Muscle layer of duodenum (tissue), 2 donors: ENCODE data around the gene VEPH1.
A peak's percentile ranks its signal among the peaks of the same experiment; 100 is the strongest.

Source experiments
- H3K27ac ChIP-seq: one replicate; pipeline ENCODE4 v1.7.0; 2013; ENCODE audit warnings: mild to moderate bottlenecking, low read length
- H3K27me3 ChIP-seq: one replicate; pipeline ENCODE4 v1.7.0; 2013; ENCODE audit warnings: low read depth, mild to moderate bottlenecking, control low read depth, low read length
- H3K36me3 ChIP-seq, 2 donors: one replicate each; pipeline ENCODE4 v1.7.0; 2013; ENCODE audit warnings: low read length in 2 of 2, control low read depth in 1 of 2, mild to moderate bottlenecking in 1 of 2; ENCODE audit not compliant: insufficient read depth in 2 of 2, control insufficient read depth in 1 of 2
- H3K4me1 ChIP-seq, 2 donors: one replicate each; pipeline ENCODE4 v1.7.0; 2013; ENCODE audit warnings: low read length in 2 of 2, mild to moderate bottlenecking in 2 of 2, control low read depth in 1 of 2, moderate library complexity in 1 of 2; ENCODE audit not compliant: insufficient read depth in 2 of 2, control insufficient read depth in 1 of 2
- H3K4me3 ChIP-seq, 2 donors: one replicate each; pipeline ENCODE4 v1.7.0; 2013; ENCODE audit warnings: low read length in 2 of 2, low read depth in 1 of 2, mild to moderate bottlenecking in 1 of 2
- H3K9me3 ChIP-seq, 2 donors: one replicate each; pipeline ENCODE4 v1.7.0; 2013; ENCODE audit warnings: low read length in 2 of 2, control low read depth in 1 of 2, mild to moderate bottlenecking in 1 of 2; ENCODE audit not compliant: control insufficient read depth in 1 of 2
- donor health status: healthy.

Gene VEPH1

GRCh38 chr3:157520485-157521150 lies 17.4 kb upstream of the VEPH1 start:
- H3K27ac ChIP-seq: no peak overlapping the region
- H3K4me3 ChIP-seq: no peak overlapping the region
- no peaks in the 10 kb centered on the region for H3K36me3 ChIP-seq
- no peaks in the 10 kb centered on the region for H3K27me3 ChIP-seq
- H3K4me1 ChIP-seq: no peaks in the 10 kb centered on the region
- peaks cover 0 to 3% of the 10 kb centered on the region in 2 donors for H3K9me3 ChIP-seq

GRCh38 chr3:157518881-157519280 lies 15.7 kb upstream of the VEPH1 start:
- Histone ChIP-seq H3K4me3 (no peak overlapping the region), H3K9me3 (peaks cover 0 to 3% of the 10 kb centered on the region in 2 donors), H3K4me1 (no peaks in the 10 kb centered on the region), H3K36me3 (no peaks in the 10 kb centered on the region), H3K27ac (no peak overlapping the region), H3K27me3 (no peaks in the 10 kb centered on the region)

GRCh38 chr3:157516928-157517327 lies 13.7 kb upstream of the VEPH1 start:
- Histone ChIP-seq H3K36me3 (no peaks in the 10 kb centered on the region), H3K27ac (no peak overlapping the region), H3K9me3 (peaks cover 0 to 3% of the 10 kb centered on the region in 2 donors), H3K4me1 (no peaks in the 10 kb centered on the region), H3K27me3 (no peaks in the 10 kb centered on the region), H3K4me3 (no peak overlapping the region)

GRCh38 chr3:157515398-157515797 lies 12.2 kb upstream of the VEPH1 start:
- no peaks in the 10 kb centered on the region for H3K27me3 ChIP-seq
- H3K9me3 ChIP-seq: peaks cover 0 to 3% of the 10 kb centered on the region in 2 donors
- H3K27ac ChIP-seq: no peak overlapping the region
- no peaks in the 10 kb centered on the region for H3K36me3 ChIP-seq
- H3K4me1 ChIP-seq: no peaks in the 10 kb centered on the region
- no peak overlapping the region for H3K4me3 ChIP-seq

- Histone ChIP-seq H3K4me1 (no peaks in the 10 kb centered on the region), H3K36me3 (no peaks in the 10 kb centered on the region), H3K27me3 (no peaks in the 10 kb centered on the region), H3K4me3 (no peak overlapping the region), H3K27ac (no peak overlapping the region), H3K9me3 (peaks cover 0 to 3% of the 10 kb centered on the region in 2 donors)
These were observed 11.2 kb upstream of the VEPH1 start for GRCh38 chr3:157514371-157514895.

GRCh38 chr3:157513585-157513984 lies 10.4 kb upstream of the VEPH1 start:
- H3K27ac ChIP-seq: no peak overlapping the region
- H3K36me3 ChIP-seq: no peaks in the 10 kb centered on the region
- no peak overlapping the region for H3K4me3 ChIP-seq
- H3K27me3 ChIP-seq: no peaks in the 10 kb centered on the region
- H3K9me3 ChIP-seq: no peaks in the 10 kb centered on the region
- no peaks in the 10 kb centered on the region for H3K4me1 ChIP-seq

GRCh38 chr3:157512534-157512933 lies 9.3 kb upstream of the VEPH1 start:
- H3K27ac ChIP-seq: no peak overlapping the region
- no peaks in the 10 kb centered on the region for H3K36me3 ChIP-seq
- no peaks in the 10 kb centered on the region for H3K27me3 ChIP-seq
- H3K4me3 ChIP-seq: no peak overlapping the region
- no peaks in the 10 kb centered on the region for H3K4me1 ChIP-seq
- no peaks in the 10 kb centered on the region for H3K9me3 ChIP-seq

GRCh38 chr3:157508461-157508860 lies 5.2 kb upstream of the VEPH1 start:
- H3K4me1 ChIP-seq: no peaks in the 10 kb centered on the region
- H3K27ac ChIP-seq: no peak overlapping the region
- no peaks in the 10 kb centered on the region for H3K36me3 ChIP-seq
- no peak overlapping the region for H3K4me3 ChIP-seq
- peaks cover 3% of the 10 kb centered on the region for H3K27me3 ChIP-seq
- no peaks in the 10 kb centered on the region for H3K9me3 ChIP-seq

- Histone ChIP-seq H3K9me3 (no peaks in the 10 kb centered on the region), H3K27ac (no peak overlapping the region), H3K4me1 (no peaks in the 10 kb centered on the region), H3K36me3 (no peaks in the 10 kb centered on the region), H3K27me3 (peaks cover 6% of the 10 kb centered on the region), H3K4me3 (no peak overlapping the region)
These were observed 1.4 kb downstream of the VEPH1 start for GRCh38 chr3:157501863-157502262.

- H3K4me3 ChIP-seq: peak overlapping the region in 1 of 2 donors; percentile 49
- no peaks in the 10 kb centered on the region for H3K36me3 ChIP-seq
- H3K9me3 ChIP-seq: no peaks in the 10 kb centered on the region
- H3K4me1 ChIP-seq: no peaks in the 10 kb centered on the region
- peaks cover 6% of the 10 kb centered on the region for H3K27me3 ChIP-seq
- no peak overlapping the region for H3K27ac ChIP-seq
These were observed 3.0 kb downstream of the VEPH1 start for GRCh38 chr3:157500232-157500631.

- Histone ChIP-seq H3K4me1 (no peaks in the 10 kb centered on the region), H3K27me3 (peaks cover 6% of the 10 kb centered on the region), H3K27ac (no peak overlapping the region), H3K9me3 (no peaks in the 10 kb centered on the region), H3K36me3 (no peaks in the 10 kb centered on the region), H3K4me3 (peak overlapping the region; percentile 49 to 59)
These were observed 3.8 kb downstream of the VEPH1 start for GRCh38 chr3:157499342-157499963.
